UCSD-AML1 (cell line): ENCODE data around the gene VAPB.

Experiments used
- DNase-seq: peaks from one replicate; lab custom pipeline; 2025; ENCODE audit not compliant: unreplicated experiment; lab: John Stamatoyannopoulos, UW

The VAPB gene

DNA sequence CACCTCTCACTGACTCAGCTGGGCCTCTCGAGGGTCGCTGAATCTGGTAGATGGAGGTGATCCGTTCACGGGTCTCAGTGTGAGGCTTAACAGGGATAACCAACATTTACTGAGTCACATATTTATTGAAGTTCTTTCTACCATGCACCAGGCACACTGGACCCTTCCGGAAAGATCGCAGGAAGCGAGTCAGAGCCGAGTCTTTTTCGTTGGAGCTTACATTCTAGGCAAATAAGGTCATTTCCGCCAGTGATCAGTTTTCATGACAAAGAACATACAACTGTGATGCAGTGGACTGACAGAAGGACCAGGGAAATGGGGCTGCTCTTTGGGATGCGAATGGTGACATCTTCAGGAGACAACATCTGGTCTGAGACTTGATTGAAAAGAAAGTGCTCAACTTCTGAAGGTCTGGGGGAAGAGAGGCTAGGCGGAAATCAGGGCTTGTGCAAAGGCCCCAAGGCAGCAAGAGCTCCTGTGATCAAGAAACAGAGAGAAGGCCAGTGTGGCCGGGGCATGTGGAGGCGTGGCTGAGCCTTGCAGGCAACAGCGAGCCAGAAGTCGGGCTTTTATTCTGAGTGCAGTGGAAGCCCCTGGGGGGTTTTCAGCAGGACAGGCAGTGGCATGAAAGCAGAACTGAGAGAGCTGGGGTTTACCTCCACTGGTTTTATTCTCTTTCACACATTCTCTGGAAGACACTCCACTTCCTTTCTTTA is 69.5 kb downstream of the VAPB start:
- no peak for DNase-seq

DNA sequence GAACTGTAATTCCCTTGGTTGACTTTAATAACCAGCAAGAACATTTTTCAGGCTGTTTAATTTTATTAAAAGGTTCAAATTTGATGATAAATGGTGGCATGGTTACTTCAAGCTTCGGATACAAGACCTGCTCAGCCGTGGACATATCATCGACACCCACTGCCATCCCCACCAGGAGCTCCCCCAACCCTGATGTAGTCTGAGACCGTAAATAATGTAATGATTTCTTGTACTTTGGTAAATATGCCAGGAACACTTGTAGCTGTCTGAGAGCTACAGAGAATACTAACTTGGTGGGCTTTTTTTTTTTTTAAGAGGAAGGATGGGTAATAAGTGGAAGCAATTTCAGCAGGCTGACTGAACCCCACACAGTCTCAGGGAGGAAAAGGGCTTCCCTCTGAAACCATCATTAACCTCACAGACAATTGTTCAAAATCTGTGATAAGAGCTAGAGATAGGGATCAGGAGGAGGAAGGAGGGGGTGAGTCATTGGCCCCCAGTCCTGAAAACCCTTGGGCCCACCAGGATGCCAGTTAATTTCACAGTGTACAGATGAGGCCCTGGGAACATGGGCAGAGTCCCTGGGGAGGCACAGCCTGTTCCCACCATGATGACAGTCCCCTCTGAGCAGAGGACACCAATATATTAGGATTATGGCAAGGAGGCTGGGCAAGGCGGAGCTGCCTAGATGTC is 70.2 kb downstream of the VAPB start:
- no peak for DNase-seq

DNA sequence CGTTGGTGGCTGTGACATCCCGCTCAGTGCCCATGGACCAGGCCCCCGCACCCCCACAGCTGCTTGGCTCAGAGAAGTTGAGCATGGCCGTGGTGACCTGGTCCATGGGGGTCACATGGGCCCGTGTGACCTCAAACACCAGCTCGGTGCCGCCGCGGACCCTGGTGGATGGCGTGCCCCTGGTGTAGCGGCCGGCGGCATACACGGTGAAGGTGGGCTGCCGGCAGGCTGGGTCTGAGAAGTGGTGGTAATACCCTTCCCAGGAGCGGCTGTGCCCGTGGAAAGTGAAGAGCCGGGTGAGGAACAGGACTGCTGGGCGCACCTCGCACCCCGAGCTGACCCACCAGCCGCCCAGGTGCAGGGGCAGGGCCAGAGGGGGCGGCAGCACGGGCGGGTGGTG is 72.1 kb downstream of the VAPB start:
- DNase-seq: no peak

DNA sequence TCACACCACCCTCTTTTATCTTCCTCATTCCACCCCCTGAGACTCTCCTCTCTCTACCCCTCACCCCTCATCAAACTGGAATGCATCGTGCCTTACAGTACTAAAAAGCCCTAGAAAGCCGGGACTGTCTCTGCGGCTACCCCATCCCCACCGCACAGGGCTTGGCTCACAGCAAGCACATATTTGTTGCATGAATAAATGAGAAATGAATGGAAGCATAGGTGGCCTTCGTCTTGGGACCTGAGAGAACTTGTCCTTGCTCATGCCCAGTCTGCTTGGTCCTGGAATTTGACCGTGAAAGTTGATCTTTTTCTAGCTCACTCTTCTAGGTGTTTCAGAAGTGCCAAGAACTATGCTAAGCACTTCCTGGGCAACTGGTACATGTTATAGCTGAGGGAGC is 72.9 kb downstream of the VAPB start:
- DNase-seq: no peak

DNA sequence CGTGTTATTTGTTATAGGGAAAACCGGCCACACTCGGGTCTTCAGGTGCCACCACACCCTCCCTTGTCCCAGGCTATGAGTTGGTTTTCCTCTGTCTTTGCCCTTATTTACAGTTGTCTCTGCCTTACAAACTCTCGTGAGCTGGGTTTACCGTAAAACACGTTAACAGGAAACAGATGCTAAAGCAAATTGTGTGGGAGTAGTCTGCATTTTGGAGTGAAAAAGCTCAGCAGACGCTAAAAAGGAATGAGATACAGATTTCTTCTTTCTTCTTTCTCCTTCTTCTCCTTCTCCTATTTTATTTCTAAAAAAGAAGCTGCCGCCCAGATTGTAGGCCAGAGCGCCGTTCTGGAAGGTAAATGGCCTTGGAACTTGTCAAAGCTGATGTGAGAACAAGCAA is 74.2 kb downstream of the VAPB start:
- no peak for DNase-seq

DNA sequence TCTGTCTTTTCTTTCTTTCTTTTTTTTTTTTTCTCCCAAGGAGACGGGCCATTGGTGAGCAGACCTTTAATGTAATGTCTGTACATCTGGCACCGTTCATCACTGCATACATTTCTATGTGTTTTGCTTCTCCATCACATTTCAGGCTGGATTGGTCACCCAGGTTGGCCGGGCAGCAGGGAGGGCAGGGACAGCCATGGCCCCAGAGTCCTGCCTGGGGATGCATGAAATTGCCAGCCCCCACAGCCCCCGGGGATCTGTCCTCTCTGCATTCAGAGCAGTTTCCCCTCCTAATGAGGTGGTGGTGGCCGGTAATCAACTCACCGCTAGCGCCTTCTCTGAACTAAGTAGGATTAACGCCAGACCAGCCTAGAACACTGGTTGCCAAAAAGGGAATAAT is 75.8 kb downstream of the VAPB start:
- DNase-seq: no peak

DNA sequence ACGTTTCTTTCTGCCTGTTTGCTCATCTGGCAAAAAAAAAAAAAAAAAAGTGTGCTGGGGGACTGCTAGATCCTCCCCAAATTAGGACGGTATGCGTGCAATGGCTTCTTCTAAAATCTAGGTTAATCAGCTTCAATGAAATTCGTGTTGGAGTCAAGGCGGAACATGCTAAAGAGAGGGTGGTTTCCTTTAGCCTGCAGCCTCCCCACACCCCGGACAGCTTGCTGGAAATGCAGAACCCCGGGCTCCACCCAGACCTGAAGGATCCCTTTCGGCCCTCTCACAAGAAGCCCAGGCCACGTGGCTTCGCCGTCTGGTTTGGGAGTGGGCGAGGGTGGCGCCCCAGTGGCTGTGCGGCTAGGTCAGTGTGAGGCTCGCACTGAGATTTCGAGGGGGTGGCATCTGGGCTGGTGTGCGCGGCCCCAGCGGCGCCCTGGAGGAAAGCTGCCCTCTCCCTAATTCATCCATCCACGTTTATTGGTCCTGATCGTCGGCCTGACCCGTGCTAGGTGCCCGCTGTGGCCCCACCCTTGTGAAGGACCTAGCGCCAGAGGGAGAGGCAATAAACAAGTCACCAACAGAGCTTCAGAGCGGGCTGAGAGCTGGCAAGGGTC is 77.2 kb downstream of the VAPB start:
- DNase-seq: no peak

DNA sequence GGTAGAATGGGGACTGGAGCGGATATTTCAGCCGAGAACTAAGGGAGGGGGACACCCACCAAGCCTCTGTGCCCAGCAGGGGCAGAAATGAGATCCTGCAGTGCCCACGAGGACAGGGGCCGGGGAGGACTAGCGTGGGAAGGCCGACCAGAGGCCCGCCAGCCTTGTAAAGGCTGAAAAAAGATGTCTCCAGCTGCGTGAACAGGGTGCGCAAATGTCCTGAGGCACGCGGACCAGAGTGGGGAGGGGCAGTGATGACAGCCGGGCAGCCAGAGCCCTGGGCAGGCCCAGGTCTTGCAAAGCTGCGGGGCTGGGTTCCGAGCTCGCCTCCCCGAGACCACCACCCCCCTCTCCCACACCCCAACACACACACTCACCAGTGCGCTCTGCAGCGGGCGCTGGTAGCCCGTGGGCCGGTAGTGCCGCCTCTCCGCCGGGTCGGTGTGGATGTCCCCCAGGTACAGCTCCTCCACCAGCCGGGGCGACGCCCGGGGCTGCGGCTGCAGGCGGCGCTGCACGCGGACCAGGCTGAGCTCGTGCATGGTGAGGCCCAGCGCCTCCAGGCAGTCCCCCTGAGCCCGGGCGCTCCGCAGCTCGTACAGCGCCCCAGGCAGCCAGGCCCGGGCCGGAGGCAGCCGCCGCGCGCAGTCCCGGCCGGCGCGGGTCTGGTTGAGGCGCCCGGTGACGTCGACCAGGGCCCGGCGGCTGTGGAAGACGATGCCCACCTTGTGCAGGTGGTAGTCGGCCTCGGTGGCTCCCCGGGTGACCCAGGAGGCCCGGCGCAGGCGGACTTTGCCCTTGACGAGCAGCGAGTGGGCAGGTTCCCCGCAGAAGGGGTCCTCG is 77.9 kb downstream of the VAPB start:
- no peak for DNase-seq

DNA sequence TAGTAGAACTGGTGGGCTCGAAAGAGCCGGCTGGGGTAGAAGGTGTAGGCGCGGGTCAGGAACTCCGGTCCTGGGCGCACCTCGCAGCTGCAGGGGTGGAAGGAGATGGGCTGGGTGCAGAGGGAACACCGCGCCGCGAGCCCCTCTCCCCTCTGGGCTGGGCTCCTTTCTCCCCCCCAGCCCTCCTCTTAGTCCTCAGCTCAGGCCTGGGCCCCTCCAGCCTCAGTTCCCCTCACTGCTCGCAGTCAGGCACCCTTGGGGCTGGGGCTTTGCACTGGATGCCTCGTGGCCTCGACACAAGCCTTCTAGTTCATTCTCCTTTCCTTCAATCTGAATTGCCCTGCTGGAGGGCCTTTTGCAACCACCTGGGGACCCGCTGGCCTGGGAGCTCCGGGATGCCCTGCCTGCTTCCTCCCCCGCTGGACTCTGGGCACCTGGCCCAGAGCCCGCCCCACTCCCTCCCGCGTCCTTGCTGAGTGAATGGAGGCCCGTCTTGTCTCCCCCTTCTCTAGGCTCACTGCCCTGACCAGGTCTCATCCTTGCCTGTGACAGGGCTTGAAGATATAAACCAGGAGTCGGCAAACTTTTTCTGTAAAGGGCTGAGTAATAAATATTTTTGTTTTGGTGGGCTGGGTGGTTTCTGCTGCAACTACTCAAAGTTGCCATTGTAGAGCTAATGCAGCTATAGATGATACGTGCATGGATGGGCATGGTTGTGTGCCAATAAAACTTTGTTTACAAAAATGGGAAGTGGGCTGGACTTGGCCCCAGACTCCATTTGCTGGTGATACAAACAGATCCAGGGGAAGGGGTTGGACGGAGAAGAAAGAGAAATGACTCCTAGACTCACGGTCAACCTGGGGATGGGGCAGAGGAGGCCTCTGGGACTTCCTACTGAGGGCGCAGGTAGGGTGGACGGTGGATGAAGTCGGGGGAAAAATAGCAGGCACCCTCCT is 78.8 kb downstream of the VAPB start:
- DNase-seq: no peak

DNA sequence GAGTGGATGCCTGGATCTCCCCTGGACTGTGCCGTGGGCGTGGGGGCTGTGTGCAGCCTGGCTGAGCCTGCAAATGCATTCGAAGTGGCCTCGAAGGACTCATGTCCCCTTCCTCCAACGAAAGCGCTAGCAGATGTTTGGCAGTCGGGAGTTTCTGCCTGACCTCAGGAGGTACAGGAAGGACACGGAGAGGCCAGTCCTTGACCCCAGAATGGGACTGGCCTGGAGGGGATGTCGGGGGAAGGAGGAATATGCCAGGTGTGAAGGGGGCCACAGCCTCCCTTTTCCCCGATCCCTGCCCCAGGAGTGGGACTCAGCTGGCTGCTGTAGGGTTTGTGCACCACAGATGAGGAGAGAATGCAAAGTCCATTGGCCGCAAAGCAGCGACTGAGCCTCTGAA is 80.6 kb downstream of the VAPB start:
- DNase-seq: no peak

DNA sequence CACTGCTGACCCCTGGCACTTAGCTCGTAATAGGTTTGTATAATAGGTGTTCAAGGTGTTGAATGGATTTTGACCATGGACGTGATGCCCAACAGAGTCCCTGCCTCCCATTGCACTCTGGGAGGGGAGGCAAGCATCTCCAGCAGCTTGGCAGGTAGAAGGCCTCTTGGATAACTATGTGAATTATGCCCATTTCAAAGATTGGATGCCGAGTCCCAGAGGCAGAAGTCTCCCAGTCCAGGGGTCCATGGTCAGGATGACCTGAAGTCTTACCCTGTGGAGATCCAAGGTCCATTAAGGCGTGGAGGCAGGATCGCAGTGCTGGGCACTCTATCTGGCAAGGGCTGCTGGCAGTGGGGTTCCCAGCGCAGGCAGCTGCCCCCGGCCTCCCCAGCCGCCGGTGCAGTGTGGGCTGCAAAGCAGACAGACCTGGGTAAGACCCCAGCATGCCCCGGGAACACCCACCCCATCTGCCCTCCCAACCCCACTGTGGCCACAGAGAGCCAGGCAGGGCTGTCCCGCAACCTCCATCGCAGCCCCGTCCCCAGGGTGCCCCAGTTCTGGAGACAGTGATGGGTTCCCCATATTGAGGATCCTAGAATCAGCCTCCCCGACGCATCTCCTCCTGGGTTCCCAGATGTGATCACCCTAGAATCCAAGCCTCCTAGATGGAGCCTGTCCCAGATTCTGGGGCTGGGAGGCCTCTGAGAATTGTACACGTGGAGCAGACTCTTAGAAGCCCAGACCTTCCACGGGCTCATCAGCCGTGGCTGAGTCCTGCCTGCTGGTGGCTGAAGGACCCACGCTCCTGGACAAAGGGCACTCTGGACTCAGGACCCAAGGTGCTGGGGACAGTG is 81.5 kb downstream of the VAPB start:
- no peak for DNase-seq

DNA sequence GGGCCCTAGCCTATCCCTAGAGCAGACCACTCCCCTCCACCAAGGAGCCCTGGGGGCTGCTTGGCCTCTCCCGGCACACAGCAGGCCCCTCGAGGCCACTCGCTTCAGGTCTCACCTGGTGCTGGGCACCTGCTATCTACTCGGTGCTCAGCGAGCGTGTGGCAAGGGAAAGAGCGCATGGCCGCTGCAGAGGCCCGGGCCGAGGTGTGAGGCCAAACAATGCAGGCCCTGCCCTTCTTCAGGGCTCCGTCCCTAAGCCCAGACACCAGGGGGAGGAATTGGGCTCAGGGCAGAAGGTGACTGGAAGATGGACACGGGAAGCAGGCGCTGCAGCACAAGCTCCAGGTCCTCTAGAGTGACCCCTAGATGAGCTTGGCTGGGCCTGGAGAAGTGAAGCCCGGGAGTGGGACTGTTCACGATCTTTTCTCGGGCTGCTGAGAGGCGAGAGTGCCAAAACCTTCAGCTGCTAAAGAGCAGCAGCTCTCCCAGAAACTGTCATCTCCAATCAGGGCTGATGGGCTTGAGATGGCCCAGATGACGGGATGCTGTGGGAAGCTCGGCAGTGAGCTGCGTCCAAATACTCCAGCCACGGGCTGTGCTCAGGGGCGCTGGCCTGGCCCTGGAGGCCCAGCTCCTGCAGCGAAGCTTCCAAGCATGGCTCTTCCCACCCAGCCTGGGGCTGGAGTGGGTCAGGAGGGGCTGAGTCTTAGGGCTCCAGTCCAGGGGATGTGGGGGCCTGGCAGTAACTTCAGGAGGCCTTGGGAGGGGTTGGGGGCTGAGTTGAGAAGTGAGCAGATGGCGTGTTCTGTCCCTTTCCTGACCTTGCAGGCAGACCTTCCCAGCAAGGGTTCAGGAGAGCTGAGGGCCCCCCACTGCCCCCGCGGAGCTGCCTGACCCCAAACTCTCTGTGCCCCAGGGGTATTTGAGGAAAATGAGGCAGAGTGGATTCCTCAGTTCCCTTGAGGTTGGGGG is 82.5 kb downstream of the VAPB start:
- no peak for DNase-seq

DNA sequence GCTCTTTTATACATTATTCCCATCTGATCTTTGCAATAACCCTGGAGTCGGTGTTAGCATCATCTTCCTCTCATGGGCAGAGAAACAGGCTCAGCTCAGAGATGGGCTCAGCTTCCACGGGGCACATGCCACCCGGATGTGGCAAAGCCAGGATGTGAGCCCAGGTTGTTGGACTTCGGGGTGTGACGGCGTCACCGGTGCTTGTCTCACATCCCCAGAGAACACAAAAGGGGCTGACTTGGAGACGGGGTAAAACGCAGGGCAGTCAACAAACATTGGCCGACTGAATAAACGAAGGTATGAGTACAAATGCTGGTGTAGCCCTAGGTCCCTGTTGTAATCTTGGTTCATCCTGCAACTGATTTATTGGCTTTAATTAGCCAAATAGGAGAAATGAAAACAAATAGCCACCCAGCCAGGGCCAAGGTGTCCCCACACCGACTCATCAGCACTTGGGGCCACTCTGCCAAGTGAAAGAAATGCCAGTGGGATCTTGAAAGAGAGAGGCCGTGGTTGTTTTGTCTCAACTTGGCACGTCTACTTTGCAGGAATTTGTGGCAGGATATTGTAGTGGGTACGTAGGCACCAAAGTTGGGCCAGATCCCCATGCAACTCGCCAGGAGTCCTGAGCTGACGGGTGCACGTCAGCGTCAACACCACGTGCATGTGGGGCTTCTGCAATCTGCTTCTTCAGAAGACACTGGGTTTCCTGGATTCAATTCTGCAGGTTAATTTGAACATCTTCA is 83.4 kb downstream of the VAPB start:
- DNase-seq: no peak

DNA sequence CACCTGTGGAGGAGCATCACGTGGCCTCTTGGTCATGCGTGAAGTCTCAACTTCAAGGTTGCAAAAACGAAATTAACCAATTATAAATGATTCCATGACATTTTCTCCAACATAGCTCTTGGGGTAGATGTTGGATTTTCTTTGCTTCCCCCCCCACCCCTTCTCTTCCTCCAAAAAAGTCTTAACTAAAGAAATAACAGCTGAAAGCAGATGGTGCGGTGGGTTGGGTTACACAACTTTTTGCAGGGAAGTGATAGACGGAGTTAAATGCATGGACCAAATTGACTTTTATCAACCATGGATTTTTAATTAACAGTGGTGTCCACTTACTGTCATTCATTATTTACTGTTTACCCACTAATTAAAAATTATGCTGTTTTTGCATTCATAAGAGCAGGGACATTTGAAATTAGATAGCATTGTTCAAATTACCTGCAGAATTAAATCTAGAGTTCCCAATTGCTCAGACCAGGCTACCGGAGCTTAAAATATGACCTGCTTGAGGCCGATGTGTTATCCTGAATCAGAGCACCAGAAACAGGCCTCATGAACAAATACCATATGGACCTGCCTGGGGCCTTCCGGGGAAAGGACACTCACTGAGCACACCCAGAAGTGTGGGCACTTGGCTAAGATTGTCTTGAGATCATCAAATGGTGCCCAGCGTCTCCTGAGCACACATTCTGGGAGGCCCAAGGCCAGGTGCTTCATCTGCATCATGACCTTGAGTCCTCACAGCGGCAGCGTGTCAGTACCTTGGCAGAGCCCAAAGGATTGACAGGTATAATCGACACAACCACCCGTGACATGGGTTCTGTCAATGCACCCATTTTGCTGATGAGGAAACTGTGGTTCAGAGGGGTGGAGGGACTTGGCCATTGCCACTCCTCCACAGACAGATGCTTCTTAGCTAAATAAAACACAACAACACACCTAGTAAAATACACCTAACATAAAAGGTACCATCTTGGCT is 84.7 kb downstream of the VAPB start:
- no peak for DNase-seq

DNA sequence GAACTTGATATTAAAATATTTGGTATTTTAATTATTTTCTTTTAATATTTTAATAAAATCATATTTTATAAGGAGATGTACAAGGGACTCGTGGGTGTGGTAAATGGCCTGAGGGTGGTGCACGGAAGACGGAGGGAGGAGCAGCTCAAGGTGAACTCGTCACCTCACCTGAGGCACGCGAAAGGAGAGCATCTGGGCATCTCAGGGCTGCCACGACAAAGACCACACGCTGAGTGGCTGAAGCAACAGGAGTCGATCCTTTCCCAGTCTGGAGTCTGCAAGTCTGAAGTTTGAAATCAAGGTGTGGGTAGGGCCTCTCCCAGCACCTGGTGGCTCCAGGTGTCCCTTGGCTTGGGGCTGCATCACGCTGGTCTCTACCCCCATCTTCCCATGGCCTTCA is 86.4 kb downstream of the VAPB start:
- no peak for DNase-seq

DNA sequence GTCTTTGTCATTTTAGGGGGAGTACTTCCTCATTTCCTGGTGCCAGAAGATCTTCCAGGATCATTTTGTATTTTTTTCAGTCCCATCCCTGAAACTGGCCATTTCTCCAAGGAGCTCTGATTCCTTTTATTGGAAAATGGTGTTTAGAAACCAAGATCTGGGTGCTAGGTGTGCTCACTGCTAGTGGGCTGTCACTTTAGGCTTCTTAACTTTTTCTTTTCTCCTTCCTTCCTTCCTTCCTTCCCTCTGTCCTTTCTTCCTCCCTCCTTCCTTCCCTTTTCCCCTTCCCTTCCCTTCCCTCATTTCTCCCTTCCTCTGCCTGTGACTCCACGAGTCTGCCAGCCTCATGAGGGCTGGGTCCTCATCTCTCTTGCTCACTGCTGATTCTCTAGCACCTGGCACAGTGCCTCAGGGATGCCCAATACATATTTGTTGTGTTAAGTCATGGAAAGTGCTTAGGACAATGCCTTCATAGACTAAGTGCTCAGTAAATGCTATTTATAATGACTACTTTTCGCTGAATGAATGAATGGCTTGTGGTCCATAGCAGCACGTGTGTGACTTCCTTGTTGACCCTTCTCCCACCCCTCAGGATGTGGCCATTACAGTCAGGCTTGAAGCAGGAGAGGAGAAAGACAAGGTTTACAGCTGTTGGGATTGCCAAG is 89.2 kb downstream of the VAPB start:
- DNase-seq: no peak
